Breast epithelium (tissue), 4 donors: Measurements from ENCODE around the gene RGS7. TPM values are rescaled to one million over a fixed set of nuclear protein-coding genes. Genes with fewer than 3 reads are reported as not detected.
"Not testable (repeated sequence)": the region's sequence is repeated elsewhere in the genome, so short reads cannot be mapped to it uniquely, and the experiment has no call there.

Experiments used
- DNase-seq, 2 donors: peaks; one replicate each; pipeline ENCODE4 v3.0.0-alpha.2; 2019; ENCODE audit warnings: low spot score in 2 of 2
- H3K27ac ChIP-seq, 2 donors: fragments of 200-600 bp; sonication (generic) in 1 of 2; one replicate each; pipeline ENCODE4 v1.5.1; 2016 to 2019; ENCODE audit warnings: mild to moderate bottlenecking in 1 of 2
- H3K27me3 ChIP-seq, 2 donors: fragments of 200-600 bp; sonication (generic) in 1 of 2; one replicate each; pipeline versions ENCODE4 v1.5.1 to v1.6.0; 2017 to 2019; ENCODE audit warnings: control low read depth in 1 of 2, mild to moderate bottlenecking in 1 of 2
- H3K36me3 ChIP-seq: fragments of 200-600 bp; one replicate; pipeline ENCODE4 v1.5.1; 2019
- H3K4me1 ChIP-seq, 2 donors: fragments of 200-600 bp; sonication (generic); one replicate each; pipeline ENCODE4 v1.5.1; 2016 to 2019; ENCODE audit warnings: control low read depth in 1 of 2
- H3K4me3 ChIP-seq, 3 donors: fragments of 200-600 bp; sonication (generic); 1 replicate in 2 of 3; 2 replicates in 1 of 3; pipeline ENCODE4 v1.5.1; 2016 to 2019; ENCODE audit warnings: mild to moderate bottlenecking in 3 of 3, moderate library complexity in 2 of 3
- H3K9me3 ChIP-seq, 2 donors: fragments of 200-600 bp; sonication (generic) in 1 of 2; one replicate each; pipeline ENCODE4 v1.5.1; 2016 to 2019; ENCODE audit warnings: control low read depth in 1 of 2
- CTCF ChIP-seq, 3 donors: fragments of 450-650 bp; IDR thresholded peaks; one replicate each; pipeline ENCODE4 v1.5.1; 2016 to 2017; ENCODE audit warnings: antibody characterized with exemption in 3 of 3, mild to moderate bottlenecking in 3 of 3, moderate library complexity in 3 of 3
- POLR2A ChIP-seq: fragments of 450-650 bp; IDR thresholded peaks from one replicate; pipeline ENCODE4 v1.6.1; 2016; ENCODE audit warnings: antibody characterized with exemption, mild to moderate bottlenecking, moderate library complexity
- POLR2AphosphoS5 ChIP-seq, 3 donors: sonication (generic); formaldehyde crosslinking; IDR thresholded peaks; one replicate each; pipeline ENCODE4 v1.6.1; 2017; ENCODE audit warnings: antibody characterized with exemption in 3 of 3
- intact Hi-C: fragments of 100-400 bp; cut with DNase I; formaldehyde crosslinking; loops from one replicate; pipeline ENCODE4 v1.15.1; 2023; ENCODE audit warnings: low total_unique reads
- total RNA-seq, 3 donors: library from RNA; depleted of rRNA; stranded (reverse); fragments of >200 nt; gene quantifications; one replicate each; pipeline ENCODE4 v1.1.0, GENCODE V29; 2016

RGS7 gene
- total RNA-seq, 3 donors from 2014 or later = 0.16 TPM; not detected in 2

GRCh38 chr1:241309651-241310050, 47.4 kb downstream of the RGS7 start:
- Histone ChIP-seq H3K4me1 (no peaks in the 10 kb centered on the region), H3K27me3 (no peaks in the 10 kb centered on the region), H3K4me3 (no peak overlapping the region), H3K36me3 (no peaks in the 10 kb centered on the region), H3K27ac (no peak overlapping the region), H3K9me3 (no peaks in the 10 kb centered on the region)
- TF ChIP-seq CTCF (IDR thresholded peaks at IDR 0.05) (no peak), POLR2A (no peak)
- intact Hi-C loops = no loop called here
- DNase-seq = no peak

- Histone ChIP-seq H3K9me3 (peaks cover 0 to 5% of the 10 kb centered on the region in 2 donors), H3K36me3 (no peaks in the 10 kb centered on the region), H3K27me3 (no peaks in the 10 kb centered on the region), H3K27ac (no peak overlapping the region), H3K4me1 (no peaks in the 10 kb centered on the region), H3K4me3 (no peak overlapping the region)
- intact Hi-C loops = no loop called here
- no peak for DNase-seq
- no peak for TF ChIP-seq CTCF (IDR thresholded peaks at IDR 0.05)
- no peak for TF ChIP-seq POLR2AphosphoS5 (IDR thresholded peaks at IDR 0.05)
- TF ChIP-seq POLR2A = no peak
Observed at GRCh38 chr1:241308471-241308870, 48.5 kb downstream of the RGS7 start.

DNA sequence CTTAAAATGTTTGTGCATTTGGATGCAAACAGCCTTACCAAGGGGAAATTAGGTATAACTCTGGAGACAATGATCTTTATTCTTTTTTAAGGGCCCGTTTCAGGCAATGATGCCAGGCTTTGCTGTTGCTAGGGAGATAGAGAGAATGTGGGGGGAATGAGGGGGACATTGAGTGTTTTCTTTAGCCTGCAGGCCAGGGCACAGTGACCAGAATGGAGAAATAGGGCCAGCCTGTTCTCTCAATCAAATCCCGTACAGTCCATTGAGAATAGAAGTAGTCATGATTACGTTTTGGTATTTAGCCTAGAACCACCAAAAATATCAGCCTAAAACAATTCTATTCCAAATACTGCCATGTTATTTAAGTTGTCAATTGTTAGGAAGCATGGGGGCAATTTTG, 49.0 kb downstream of the RGS7 start:
- DNase-seq = no peak
- Histone ChIP-seq H3K36me3 (no peaks in the 10 kb centered on the region), H3K27me3 (no peaks in the 10 kb centered on the region), H3K27ac (no peak overlapping the region), H3K9me3 (peaks cover 0 to 5% of the 10 kb centered on the region in 2 donors), H3K4me3 (no peak overlapping the region), H3K4me1 (no peaks in the 10 kb centered on the region)
- TF ChIP-seq POLR2A (no peak), POLR2AphosphoS5 (IDR thresholded peaks at IDR 0.05) (no peak), CTCF (IDR thresholded peaks at IDR 0.05) (no peak)
- intact Hi-C loops = no loop called here

DNA sequence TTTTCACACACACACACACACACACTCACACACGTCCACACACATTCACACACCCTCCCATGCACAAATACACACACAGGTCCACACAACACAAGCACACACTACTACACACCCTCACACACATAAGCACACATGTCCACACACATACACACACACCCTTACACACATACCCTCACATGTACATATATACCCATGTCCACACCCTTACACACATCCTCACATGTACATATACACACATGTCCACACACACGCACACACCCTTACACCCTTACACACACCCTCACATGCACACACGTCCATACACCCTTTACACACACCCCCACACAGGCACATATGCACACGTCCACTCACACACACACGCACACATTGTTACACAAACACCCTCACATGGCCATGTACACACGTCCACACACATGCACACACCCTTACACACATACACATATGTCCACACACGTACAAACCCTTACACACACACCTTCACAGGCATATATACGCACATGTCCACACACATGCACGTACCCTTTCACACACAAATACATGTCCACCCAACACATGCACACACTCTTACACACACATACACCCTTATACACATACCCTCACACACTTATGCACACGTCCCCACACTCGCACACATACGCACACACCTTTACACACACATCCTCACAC, 50.7 kb downstream of the RGS7 start:
- Histone ChIP-seq H3K27me3 (no peaks in the 10 kb centered on the region), H3K27ac (no peak overlapping the region), H3K9me3 (peaks cover 0 to 5% of the 10 kb centered on the region in 2 donors), H3K4me1 (no peaks in the 10 kb centered on the region), H3K4me3 (no peak overlapping the region), H3K36me3 (no peaks in the 10 kb centered on the region)
- intact Hi-C loops = no loop called here
- DNase-seq = no peak
- TF ChIP-seq POLR2A (no peak), POLR2AphosphoS5 (IDR thresholded peaks at IDR 0.05) (no peak), CTCF (IDR thresholded peaks at IDR 0.05) (no peak)

GRCh38 chr1:241302024-241302423, 55.0 kb downstream of the RGS7 start:
- H3K9me3 ChIP-seq, H3K36me3 ChIP-seq, H3K4me3 ChIP-seq, H3K4me1 ChIP-seq, intact Hi-C loops, H3K27ac ChIP-seq, H3K27me3 ChIP-seq, DNase-seq: not testable (repeated sequence)

DNA sequence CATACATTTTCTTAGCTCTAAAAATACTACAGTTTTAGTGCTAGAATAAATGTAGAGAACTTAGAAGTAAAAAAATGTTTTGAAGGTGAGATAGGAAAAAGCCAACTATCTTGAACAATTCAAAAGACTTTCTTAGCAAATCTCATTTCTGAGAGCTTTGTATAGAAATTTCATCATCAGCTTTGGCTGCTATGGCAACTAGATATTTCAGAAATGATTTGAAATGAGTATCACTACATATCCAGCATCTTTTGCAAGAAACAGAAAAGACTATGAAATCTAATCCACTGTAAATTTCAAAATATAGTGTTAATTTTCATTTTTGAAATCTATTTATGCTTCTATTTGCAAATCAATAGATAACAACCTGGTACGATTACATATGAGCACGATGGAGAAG, 57.7 kb downstream of the RGS7 start:
- DNase-seq = no peak
- intact Hi-C loops = no loop called here
- Histone ChIP-seq H3K27ac (no peak overlapping the region), H3K9me3 (peaks cover 0 to 3% of the 10 kb centered on the region in 2 donors), H3K4me1 (no peaks in the 10 kb centered on the region), H3K36me3 (no peaks in the 10 kb centered on the region), H3K4me3 (no peak overlapping the region), H3K27me3 (no peaks in the 10 kb centered on the region)
- TF ChIP-seq CTCF (IDR thresholded peaks at IDR 0.05) = no peak
- TF ChIP-seq POLR2AphosphoS5 (IDR thresholded peaks at IDR 0.05) = no peak
- no peak for TF ChIP-seq POLR2A
